ENCODE data around the gene GNA14. TPM values are rescaled to one million over a fixed set of nuclear protein-coding genes. Genes with fewer than 3 reads are reported as not detected.

The GNA14 gene
- total and polyA plus RNA-seq, 12 donors: 1.7 to 11.9 (median 2.9) TPM

- intact Hi-C loops (cut with DNase I): loop anchor here (10.0 kb wide), 2 partner anchors 187 to 577 kb away; partner anchors contain the start of genes GNA14 (in 1 of the 2) and GNAQ (in 1 of the 2)
- DNase-seq: peak; percentile 48 to 82 (median 65)
- H3K36me3 ChIP-seq (replicated peaks in 1 of 2): no peaks in the 10 kb centered on the region
- no peak overlapping the region for H3K27ac ChIP-seq
- 47 to 55% (median 50%) methylated on average over 14 to 15 of the region's 15 CpGs for WGBS, 4 donors
- no peak overlapping the region for H3K4me3 ChIP-seq
- no peak for TF ChIP-seq POLR2A (IDR thresholded peaks at IDR 0.05)
- peak; percentile 56 to 82 (median 71) for TF ChIP-seq CTCF (IDR thresholded peaks at IDR 0.05)
- no peaks in the 10 kb centered on the region for H3K9me3 ChIP-seq (replicated peaks in 1 of 3)
- H3K27me3 ChIP-seq: no peaks in the 10 kb centered on the region
- no peaks in the 10 kb centered on the region for H3K4me1 ChIP-seq (replicated peaks in 1 of 2)
Observed at GRCh38 chr9:77457916-77458592, 190.1 kb downstream of the GNA14 start.

DNA sequence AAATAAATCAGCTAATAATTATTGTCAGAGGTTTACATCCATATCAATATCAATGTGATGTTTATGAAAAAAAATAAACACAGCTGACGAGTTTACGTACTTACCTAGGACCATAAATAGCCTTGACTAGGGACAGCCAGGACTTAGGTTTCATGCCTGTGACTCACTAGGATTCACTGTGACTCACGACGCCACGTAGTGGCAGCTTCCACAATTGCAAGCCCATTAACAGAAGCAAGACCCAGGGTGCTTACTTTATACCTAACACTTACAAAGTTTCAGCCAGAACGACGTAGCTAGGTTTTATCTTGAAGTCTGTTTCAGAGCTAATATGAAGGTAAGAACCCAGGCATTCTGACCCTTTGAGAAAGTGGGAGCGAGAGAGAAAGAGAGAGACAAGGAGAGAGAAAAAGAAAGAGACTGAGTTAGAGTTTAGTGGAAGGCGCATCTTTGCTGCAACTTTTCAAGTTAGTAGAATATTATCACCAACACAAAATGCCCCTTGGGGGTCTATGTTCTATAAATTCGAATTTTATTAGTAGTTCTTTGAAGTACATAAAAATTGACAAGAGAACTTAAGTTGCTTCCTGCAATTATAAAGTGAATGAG is 191.2 kb downstream of the GNA14 start:
- Histone ChIP-seq H3K36me3 (replicated peaks in 1 of 2) (no peaks in the 10 kb centered on the region), H3K27ac (no peak overlapping the region), H3K9me3 (replicated peaks in 1 of 3) (no peaks in the 10 kb centered on the region), H3K4me1 (replicated peaks in 1 of 2) (no peaks in the 10 kb centered on the region), H3K27me3 (no peaks in the 10 kb centered on the region), H3K4me3 (no peak overlapping the region)
- intact Hi-C loops (cut with DNase I): loop anchor here (10.0 kb wide), 2 partner anchors 188 to 578 kb away; partner anchors contain the start of genes GNA14 (in 1 of the 2) and GNAQ (in 1 of the 2)
- 15 to 18% (median 18%) methylated on average over 10 of the region's 10 CpGs for WGBS, 4 donors
- DNase-seq: peak; percentile 81 to 96 (median 88)
- TF ChIP-seq POLR2A (IDR thresholded peaks at IDR 0.05) (no peak), CTCF (IDR thresholded peaks at IDR 0.05) (peak; percentile 82 to 95 (median 85))

DNA sequence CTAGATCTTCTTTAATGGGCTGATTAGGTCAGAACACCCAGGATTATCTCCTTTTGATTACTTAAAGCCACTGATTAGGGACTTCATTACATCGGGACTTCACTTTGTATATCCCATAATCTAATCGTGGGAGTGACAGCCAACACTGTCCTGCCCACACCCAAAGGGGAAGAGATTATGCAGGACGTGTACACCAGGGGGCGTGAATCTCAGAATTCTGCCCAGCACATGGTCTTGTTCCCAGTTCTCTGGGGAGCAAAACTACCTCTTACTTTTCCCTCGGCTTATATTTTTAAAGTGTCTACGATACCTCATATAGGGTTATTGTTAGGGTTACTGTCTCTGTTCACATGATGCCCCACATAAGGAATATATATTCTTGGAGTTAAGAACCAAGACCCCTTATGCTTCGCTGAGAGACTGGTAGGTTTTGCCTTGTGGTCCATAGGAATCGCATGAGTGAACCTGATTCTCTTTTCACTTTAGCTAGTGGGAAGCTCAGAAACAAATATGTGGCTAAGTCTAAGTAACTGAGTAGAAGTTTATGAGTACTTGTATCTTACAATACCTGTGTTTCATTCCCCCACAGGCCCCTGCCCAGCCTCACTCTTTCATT is 192.7 kb downstream of the GNA14 start:
- H3K27me3 ChIP-seq: no peaks in the 10 kb centered on the region
- H3K27ac ChIP-seq: no peak overlapping the region
- WGBS, 4 donors: 68 to 81% (median 75%) methylated on average over 8 of the region's 8 CpGs
- peak in 1 of 7 donors; percentile 28 for DNase-seq
- H3K36me3 ChIP-seq (replicated peaks in 1 of 2): no peaks in the 10 kb centered on the region
- TF ChIP-seq POLR2A (IDR thresholded peaks at IDR 0.05) (no peak), CTCF (IDR thresholded peaks at IDR 0.05) (peak in 5 of 6 experiments; percentile 3 to 39 (median 33))
- no peak overlapping the region for H3K4me3 ChIP-seq
- no peaks in the 10 kb centered on the region for H3K9me3 ChIP-seq (replicated peaks in 1 of 3)
- intact Hi-C loops (cut with DNase I): loop anchor here (10.0 kb wide), 2 partner anchors 189 to 579 kb away; partner anchors contain the start of genes GNA14 (in 1 of the 2) and GNAQ (in 1 of the 2)
- H3K4me1 ChIP-seq (replicated peaks in 1 of 2): no peaks in the 10 kb centered on the region

DNA sequence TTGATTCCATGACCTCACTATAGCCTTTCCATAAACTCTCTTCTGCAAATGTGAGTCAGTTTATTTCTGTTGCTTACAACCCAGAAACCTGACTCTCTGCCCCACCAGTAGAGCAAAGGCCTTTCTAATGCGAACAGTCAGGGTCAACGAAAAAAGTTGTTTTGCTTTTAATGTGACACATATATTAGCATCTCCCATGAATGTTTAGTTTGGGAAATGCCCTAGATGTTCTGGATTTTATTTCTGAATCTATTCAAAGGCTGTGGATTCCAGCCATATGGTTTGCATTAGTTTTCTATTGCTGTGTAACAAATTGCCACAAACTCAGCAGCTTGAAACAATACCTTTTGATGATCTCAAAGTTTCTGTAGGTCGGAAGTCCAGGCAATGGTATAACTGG is 193.5 kb downstream of the GNA14 start:
- DNase-seq: no peak
- Histone ChIP-seq H3K27ac (no peak overlapping the region), H3K4me3 (no peak overlapping the region), H3K27me3 (no peaks in the 10 kb centered on the region), H3K36me3 (replicated peaks in 1 of 2) (no peaks in the 10 kb centered on the region), H3K4me1 (replicated peaks in 1 of 2) (no peaks in the 10 kb centered on the region), H3K9me3 (replicated peaks in 1 of 3) (no peaks in the 10 kb centered on the region)
- TF ChIP-seq POLR2A (IDR thresholded peaks at IDR 0.05): no peak
- 78 to 93% (median 87%) methylated on average over 3 of the region's 3 CpGs for WGBS, 4 donors
- intact Hi-C loops (cut with DNase I): loop anchor here (10.0 kb wide), 2 partner anchors 190 to 580 kb away; partner anchors contain the start of genes GNA14 (in 1 of the 2) and GNAQ (in 1 of the 2)
